Stimulated activated naive B cell treated with anti-CD40 and anti-IgM and Interleukin-4, amounts not matched to agents 10 μg/mL and 1 μg/mL and 100 μg/mL, for 72 hours (primary cell): ENCODE results near the gene LRRC32.

ENCODE experiments used
- ATAC-seq, 2 donors: fragments of 150-1000 bp; cut with Tn5 transposase; replicated peaks; 2 replicates each; pipeline ENCODE4 v1.10.0; 2021; ENCODE audit warnings: moderate library complexity in 1 of 2
- DNase-seq: peaks from one replicate; pipeline ENCODE4 v3.0.0; 2021
- H3K27ac Mint-ChIP-seq: one replicate; pipeline ENCODE4 v1.8.0; 2022; ENCODE audit warnings: mild to moderate bottlenecking, mixed read lengths
- H3K27me3 Mint-ChIP-seq, 2 donors: one replicate each; pipeline ENCODE4 v1.8.0; 2022; ENCODE audit warnings: mixed read lengths in 2 of 2
- H3K36me3 Mint-ChIP-seq, 2 donors: one replicate each; pipeline ENCODE4 v1.8.0; 2022; ENCODE audit warnings: mixed read lengths in 2 of 2, mild to moderate bottlenecking in 1 of 2
- H3K4me1 Mint-ChIP-seq, 2 donors: one replicate each; pipeline ENCODE4 v1.8.0; 2022; ENCODE audit warnings: mixed read lengths in 2 of 2, mild to moderate bottlenecking in 1 of 2
- H3K4me3 Mint-ChIP-seq, 2 donors: one replicate each; pipeline ENCODE4 v1.8.0; 2022; ENCODE audit warnings: mild to moderate bottlenecking in 2 of 2, mixed read lengths in 2 of 2, moderate library complexity in 1 of 2
- H3K9me3 Mint-ChIP-seq, 2 donors: one replicate each; pipeline ENCODE4 v1.8.0; 2022; ENCODE audit warnings: mixed read lengths in 2 of 2, mild to moderate bottlenecking in 1 of 2

The LRRC32 gene

GRCh38 chr11:76704171-76704948 is 33.8 kb upstream of the LRRC32 start:
- DNase-seq (no peak), ATAC-seq (no peak)
- peaks cover 39 to 43% of the 10 kb centered on the region in 2 donors for H3K27me3 Mint-ChIP-seq
- peaks cover 0 to 4% of the 10 kb centered on the region in 2 donors for H3K4me1 Mint-ChIP-seq
- no peak overlapping the region for H3K4me3 Mint-ChIP-seq
- peaks cover 6 to 8% of the 10 kb centered on the region in 2 donors for H3K9me3 Mint-ChIP-seq
- H3K27ac Mint-ChIP-seq = no peak overlapping the region
- no peaks in the 10 kb centered on the region for H3K36me3 Mint-ChIP-seq

- Mint-ChIP-seq H3K4me1 (peaks cover 0 to 4% of the 10 kb centered on the region in 2 donors), H3K27me3 (peaks cover 40 to 45% of the 10 kb centered on the region in 2 donors), H3K27ac (no peak overlapping the region), H3K36me3 (no peaks in the 10 kb centered on the region), H3K9me3 (peaks cover 6 to 8% of the 10 kb centered on the region in 2 donors), H3K4me3 (no peak overlapping the region)
- ATAC-seq (no peak), DNase-seq (no peak)
Measured at GRCh38 chr11:76703707-76704106, 33.2 kb upstream of the LRRC32 start.

GRCh38 chr11:76702336-76703128 is 32.0 kb upstream of the LRRC32 start:
- no peak for ATAC-seq
- peaks cover 43 to 46% of the 10 kb centered on the region in 2 donors for H3K27me3 Mint-ChIP-seq
- peaks cover 6 to 8% of the 10 kb centered on the region in 2 donors for H3K9me3 Mint-ChIP-seq
- no peak overlapping the region for H3K4me3 Mint-ChIP-seq
- DNase-seq = no peak
- peak overlapping the region; percentile 33 for H3K27ac Mint-ChIP-seq
- H3K36me3 Mint-ChIP-seq = no peaks in the 10 kb centered on the region
- peaks cover 0 to 4% of the 10 kb centered on the region in 2 donors for H3K4me1 Mint-ChIP-seq

- Mint-ChIP-seq H3K36me3 (no peaks in the 10 kb centered on the region), H3K4me1 (peaks cover 0 to 4% of the 10 kb centered on the region in 2 donors), H3K27ac (peak overlapping the region; percentile 85), H3K9me3 (peaks cover 6 to 8% of the 10 kb centered on the region in 2 donors), H3K4me3 (no peak overlapping the region), H3K27me3 (peaks cover 45 to 53% of the 10 kb centered on the region in 2 donors)
- DNase-seq (no peak), ATAC-seq (no peak)
Measured at GRCh38 chr11:76701294-76702040, 30.9 kb upstream of the LRRC32 start.

- H3K36me3 Mint-ChIP-seq = no peaks in the 10 kb centered on the region
- H3K9me3 Mint-ChIP-seq = no peaks in the 10 kb centered on the region
- peaks cover 50 to 62% of the 10 kb centered on the region in 2 donors for H3K27me3 Mint-ChIP-seq
- ATAC-seq = peak; percentile 16 to 23
- peaks cover 4 to 6% of the 10 kb centered on the region in 2 donors for H3K4me1 Mint-ChIP-seq
- no peak for DNase-seq
- no peak overlapping the region for H3K4me3 Mint-ChIP-seq
- no peak overlapping the region for H3K27ac Mint-ChIP-seq
Measured at GRCh38 chr11:76700177-76701100, 29.9 kb upstream of the LRRC32 start.

GRCh38 chr11:76699451-76700091 is 29.0 kb upstream of the LRRC32 start:
- no peak overlapping the region for H3K4me3 Mint-ChIP-seq
- H3K36me3 Mint-ChIP-seq = no peaks in the 10 kb centered on the region
- ATAC-seq (peak in 1 of 2 donors; percentile 56), DNase-seq (no peak)
- H3K4me1 Mint-ChIP-seq = peaks cover 4 to 6% of the 10 kb centered on the region in 2 donors
- H3K27me3 Mint-ChIP-seq = peaks cover 50 to 65% of the 10 kb centered on the region in 2 donors
- H3K9me3 Mint-ChIP-seq = no peaks in the 10 kb centered on the region
- H3K27ac Mint-ChIP-seq = no peak overlapping the region

DNA sequence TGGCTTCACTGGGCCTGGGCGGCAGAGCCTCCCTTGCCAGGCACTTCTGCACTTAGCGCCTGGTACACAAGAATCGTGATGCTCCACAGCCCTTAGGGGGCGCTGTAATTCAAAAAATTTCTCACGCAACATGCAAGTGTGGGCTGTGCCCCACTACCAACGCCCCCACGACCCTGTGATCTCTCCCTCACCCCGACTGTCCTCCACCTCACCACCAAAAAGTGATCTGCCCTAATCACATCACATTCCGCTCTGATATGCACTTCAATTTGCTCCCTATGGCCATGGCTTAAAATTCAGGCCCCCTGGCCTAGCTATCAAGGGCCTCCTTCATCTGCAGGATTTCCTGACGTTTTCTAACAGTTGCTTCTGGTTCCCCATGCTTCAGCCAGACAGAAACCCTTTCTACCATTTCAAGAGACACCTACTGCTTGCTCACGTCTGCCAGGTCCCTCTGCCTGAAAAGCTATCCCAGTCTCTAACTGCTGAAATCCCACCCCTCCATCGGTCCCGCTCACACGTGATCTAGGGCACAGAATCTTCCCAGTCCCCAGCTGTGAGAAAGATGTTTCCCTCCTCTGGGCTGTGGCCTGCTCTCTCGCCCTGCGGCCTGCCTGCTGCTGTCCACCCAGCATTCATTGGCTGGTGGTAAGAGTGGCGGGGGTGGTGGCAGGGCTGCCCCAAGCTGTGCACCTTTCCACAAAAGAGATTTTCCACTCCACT is 27.9 kb upstream of the LRRC32 start:
- no peaks in the 10 kb centered on the region for H3K9me3 Mint-ChIP-seq
- DNase-seq (no peak), ATAC-seq (peak in 1 of 2 donors; percentile 22)
- H3K4me1 Mint-ChIP-seq = peaks cover 4 to 6% of the 10 kb centered on the region in 2 donors
- H3K36me3 Mint-ChIP-seq = no peaks in the 10 kb centered on the region
- peaks cover 43 to 59% of the 10 kb centered on the region in 2 donors for H3K27me3 Mint-ChIP-seq
- no peak overlapping the region for H3K27ac Mint-ChIP-seq
- no peak overlapping the region for H3K4me3 Mint-ChIP-seq

DNA sequence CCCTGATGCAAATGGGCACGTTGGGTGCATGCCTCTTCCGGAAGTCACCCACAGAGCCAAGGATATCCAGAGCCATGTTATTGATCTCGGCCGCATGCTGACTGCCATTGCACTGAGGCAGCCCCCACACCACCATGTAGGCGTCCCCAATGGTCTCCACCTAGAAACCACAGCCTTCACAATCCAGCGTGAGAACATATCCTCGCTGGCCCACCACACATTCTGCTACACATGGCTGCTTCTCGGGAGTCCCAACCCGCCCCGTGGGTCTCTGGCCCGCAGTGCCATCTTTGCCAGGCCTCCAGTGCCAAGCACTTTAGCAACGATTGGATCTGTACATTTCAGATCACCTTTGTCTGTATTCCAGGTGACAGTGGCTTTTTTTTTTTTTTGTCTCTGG is 26.2 kb upstream of the LRRC32 start:
- H3K27me3 Mint-ChIP-seq = peaks cover 44 to 64% of the 10 kb centered on the region in 2 donors

GRCh38 chr11:76695771-76696170 is 25.2 kb upstream of the LRRC32 start:
- no peaks in the 10 kb centered on the region for H3K36me3 Mint-ChIP-seq
- DNase-seq (no peak), ATAC-seq (no peak)
- H3K4me3 Mint-ChIP-seq = no peak overlapping the region
- no peaks in the 10 kb centered on the region for H3K9me3 Mint-ChIP-seq
- H3K27ac Mint-ChIP-seq = no peak overlapping the region
- peaks cover 4 to 6% of the 10 kb centered on the region in 2 donors for H3K4me1 Mint-ChIP-seq
- peaks cover 44 to 59% of the 10 kb centered on the region in 2 donors for H3K27me3 Mint-ChIP-seq

More for the DNA sequence above, 26.2 kb upstream of the LRRC32 start:
- no peak overlapping the region for H3K27ac Mint-ChIP-seq
- no peak overlapping the region for H3K4me3 Mint-ChIP-seq
- ATAC-seq (no peak), DNase-seq (no peak)
- H3K36me3 Mint-ChIP-seq = no peaks in the 10 kb centered on the region
- peaks cover 4 to 6% of the 10 kb centered on the region in 2 donors for H3K4me1 Mint-ChIP-seq
- H3K9me3 Mint-ChIP-seq = no peaks in the 10 kb centered on the region

GRCh38 chr11:76695133-76695532 is 24.6 kb upstream of the LRRC32 start:
- Mint-ChIP-seq H3K9me3 (no peaks in the 10 kb centered on the region), H3K36me3 (no peaks in the 10 kb centered on the region), H3K27me3 (peaks cover 38 to 53% of the 10 kb centered on the region in 2 donors), H3K27ac (no peak overlapping the region), H3K4me3 (no peak overlapping the region), H3K4me1 (peaks cover 3 to 6% of the 10 kb centered on the region in 2 donors)
- ATAC-seq = no peak
- no peak for DNase-seq

DNA sequence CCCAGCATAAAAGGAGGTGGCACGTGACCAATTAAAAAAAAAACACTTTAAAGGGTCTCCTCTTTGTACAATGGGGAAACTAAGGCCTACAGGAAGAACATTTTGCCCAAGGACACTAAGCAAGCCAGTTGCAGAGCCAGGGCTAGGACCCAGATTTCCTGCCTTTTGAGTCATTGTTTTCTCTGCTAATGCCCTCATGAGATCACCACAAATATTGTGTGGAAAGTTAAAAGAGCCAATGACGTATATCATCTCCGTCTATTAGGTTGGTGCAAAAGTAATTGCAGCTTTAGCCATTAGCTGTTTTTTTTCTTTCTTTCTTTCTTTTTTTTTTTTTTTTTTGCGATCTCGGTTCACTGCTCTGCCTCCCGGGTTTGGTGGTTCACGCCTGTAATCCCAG is 24.1 kb upstream of the LRRC32 start:
- Mint-ChIP-seq H3K9me3 (no peaks in the 10 kb centered on the region), H3K27me3 (peaks cover 33 to 52% of the 10 kb centered on the region in 2 donors), H3K27ac (no peak overlapping the region), H3K36me3 (no peaks in the 10 kb centered on the region), H3K4me3 (no peak overlapping the region), H3K4me1 (peaks cover 2 to 6% of the 10 kb centered on the region in 2 donors)
- no peak for ATAC-seq
- no peak for DNase-seq

GRCh38 chr11:76693806-76694205 is 23.3 kb upstream of the LRRC32 start:
- H3K27ac Mint-ChIP-seq = no peak overlapping the region
- no peaks in the 10 kb centered on the region for H3K36me3 Mint-ChIP-seq
- DNase-seq (no peak), ATAC-seq (no peak)
- no peak overlapping the region for H3K4me3 Mint-ChIP-seq
- H3K9me3 Mint-ChIP-seq = no peaks in the 10 kb centered on the region
- H3K4me1 Mint-ChIP-seq = peaks cover under 1 to 6% of the 10 kb centered on the region in 2 donors
- H3K27me3 Mint-ChIP-seq = peaks cover 37 to 56% of the 10 kb centered on the region in 2 donors
